Measurements from ENCODE around the gene OR14J1. TPM values are rescaled to one million over a fixed set of nuclear protein-coding genes. Genes with fewer than 3 reads are reported as not detected.

Gene OR14J1
- total and polyA plus RNA-seq, 2 donors (not counting 3 experiments of a cell fraction or from before 2014, with no cell fraction given) = not detected

GRCh38 chr6:29354980-29355379, 53.5 kb downstream of the OR14J1 start:
- no peak for TF ChIP-seq FOS (IDR thresholded peaks at IDR 0.05; ENCODE audit: borderline replicate concordance, insufficient read depth, low read length)
- TF ChIP-seq CTCF (IDR thresholded peaks at IDR 0.05; ENCODE audit: extremely low read depth in 1 of 2, insufficient read depth in 1 of 2, low read depth in 1 of 2, low read length in 2 of 2) = no peak
- TF ChIP-seq POLR2A (IDR thresholded peaks at IDR 0.05; ENCODE audit: low read depth, low read length) = no peak
- TF ChIP-seq MYC (IDR thresholded peaks at IDR 0.05; ENCODE audit: low read depth, low read length) = no peak
- TF ChIP-seq GATA2 (IDR thresholded peaks at IDR 0.05; ENCODE audit: insufficient read depth, insufficient read length, low read depth, low read length) = no peak
- no peak for TF ChIP-seq POLR2AphosphoS5 (IDR thresholded peaks at IDR 0.05; ENCODE audit: insufficient read depth, low read depth, low read length)
- TF ChIP-seq, protein P1, sequence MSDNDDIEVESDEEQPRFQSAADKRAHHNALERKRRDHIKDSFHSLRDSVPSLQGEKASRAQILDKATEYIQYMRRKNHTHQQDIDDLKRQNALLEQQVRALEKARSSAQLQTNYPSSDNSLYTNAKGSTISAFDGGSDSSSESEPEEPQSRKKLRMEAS (IDR thresholded peaks at IDR 0.05; ENCODE audit: insufficient read depth, insufficient read length) = no peak
- no peak for TF ChIP-seq EZH2 (IDR thresholded peaks at IDR 0.05; ENCODE audit: borderline replicate concordance, low read depth, low read length, severe bottlenecking)
- no peak for TF ChIP-seq JUN (IDR thresholded peaks at IDR 0.05; ENCODE audit: borderline replicate concordance, insufficient read depth, insufficient read length, low read depth)
- no peak for DNase-seq (ENCODE audit: low read depth, low spot score)
- H4K20me1 ChIP-seq (replicated peaks; ENCODE audit: control insufficient read depth, extremely low read depth, insufficient read depth, low read length) = no peaks in the 10 kb centered on the region
- CTCF ChIA-PET = no interaction called here
- BruUV-seq (replicated peaks) = no TSS peak
- dilution Hi-C loops (cut with MboI; ENCODE audit: extremely low pct_ligation_motif_present, low sequenced_read_pairs) = no loop called here
- H3K9me3 ChIP-seq (replicated peaks; ENCODE audit: control insufficient read depth, insufficient read depth, low read length) = peaks cover 3% of the 10 kb centered on the region
- H3K36me3 ChIP-seq (ENCODE audit: control insufficient read depth in 2 of 2, extremely low read depth in 1 of 2, insufficient read depth in 2 of 2, low read length in 2 of 2) = no peaks in the 10 kb centered on the region
- no peaks in the 10 kb centered on the region for H3K27me3 ChIP-seq (ENCODE audit: control insufficient read depth in 2 of 2, insufficient read depth in 2 of 2, low read length in 2 of 2)
- H3K9ac ChIP-seq (replicated peaks; ENCODE audit: extremely low read depth, insufficient read depth, low read length) = no peak overlapping the region
- H3K79me2 ChIP-seq (ENCODE audit: control insufficient read depth, insufficient read depth, low read length) = no peaks in the 10 kb centered on the region
- no peak overlapping the region for H2AFZ ChIP-seq (ENCODE audit: low read depth, low read length)
- intact Hi-C loops (cut with micrococcal nuclease) = no loop called here
- no peaks in the 10 kb centered on the region for H3K4me1 ChIP-seq (ENCODE audit: control insufficient read depth, extremely low read depth, insufficient read depth, low read length)
- H3K4me2 ChIP-seq (ENCODE audit: insufficient read depth, low read length) = no peak overlapping the region
- FAIRE-seq = no peak
- H3K4me3 ChIP-seq (replicated peaks in 1 of 3; ENCODE audit: insufficient read depth in 1 of 3, low read depth in 1 of 3, low read length in 3 of 3) = no peak overlapping the region
- no peak overlapping the region for H3K27ac ChIP-seq (ENCODE audit: insufficient read depth, low read depth, low read length)
- POLR2A ChIA-PET = no interaction called here
- no peaks in the 10 kb centered on the region for H3K9me1 ChIP-seq (replicated peaks; ENCODE audit: control insufficient read depth, extremely low read depth, insufficient read depth, low read length)
